ENCODE results near the gene HILPDA.

GRCh38 chr7:128450913-128451312, 4.8 kb upstream of the HILPDA start:
- TF ChIP-seq CTCF (conservative IDR thresholded peaks at IDR 0.05 in 1 of 2, IDR thresholded peaks at IDR 0.05 in 1 of 2; ENCODE audit: extremely low read depth in 1 of 2, insufficient read depth in 1 of 2, low read depth in 1 of 2, low read length in 2 of 2) (no peak), EZH2 (IDR thresholded peaks at IDR 0.05; ENCODE audit: borderline replicate concordance, low read length) (no peak)

All from mammary epithelial cell (primary cell).